ENCODE data around the gene ZFYVE21. TPM values are rescaled to one million over a fixed set of nuclear protein-coding genes. Genes with fewer than 3 reads are reported as not detected.
A peak's percentile ranks its signal among the peaks of the same experiment; 100 is the strongest.

Gene ZFYVE21
- polyA plus RNA-seq, 1 donor = 60.5 TPM

- whole genome bisulfite sequencing (ENCODE audit: insufficient coverage, low lambda C conversion rate) = 95% methylated on average over 4 of the region's 13 CpGs
- no peak for DNase-seq
- peaks cover 78% of the 10 kb centered on the region for H3K36me3 ChIP-seq (ENCODE audit: control insufficient read depth, insufficient read depth, low read length)
- no peak overlapping the region for H3K27ac ChIP-seq (ENCODE audit: low read length)
- no peaks in the 10 kb centered on the region for H3K9me3 ChIP-seq (ENCODE audit: control insufficient read depth, low read depth, low read length)
- H3K4me1 ChIP-seq (ENCODE audit: control insufficient read depth, insufficient read depth, low read length) = peaks cover 12% of the 10 kb centered on the region
- H3K4me3 ChIP-seq (ENCODE audit: low read length) = no peak overlapping the region
- no peaks in the 10 kb centered on the region for H3K27me3 ChIP-seq (ENCODE audit: control insufficient read depth, insufficient read depth, low read length)
These were observed 10.9 kb upstream of the ZFYVE21 start for GRCh38 chr14:103704708-103705107.

- DNase-seq = no peak
- H3K4me3 ChIP-seq (ENCODE audit: low read length) = no peak overlapping the region
- H3K27me3 ChIP-seq (ENCODE audit: control insufficient read depth, insufficient read depth, low read length) = no peaks in the 10 kb centered on the region
- no peak overlapping the region for H3K27ac ChIP-seq (ENCODE audit: low read length)
- peaks cover 11% of the 10 kb centered on the region for H3K4me1 ChIP-seq (ENCODE audit: control insufficient read depth, insufficient read depth, low read length)
- peaks cover 79% of the 10 kb centered on the region for H3K36me3 ChIP-seq (ENCODE audit: control insufficient read depth, insufficient read depth, low read length)
- no peaks in the 10 kb centered on the region for H3K9me3 ChIP-seq (ENCODE audit: control insufficient read depth, low read depth, low read length)
- WGBS (ENCODE audit: insufficient coverage, low lambda C conversion rate) = no CpG with 5 or more reads among the region's 15 CpGs
These were observed 10.5 kb upstream of the ZFYVE21 start for GRCh38 chr14:103705118-103705503.

- H3K36me3 ChIP-seq (ENCODE audit: control insufficient read depth, insufficient read depth, low read length) = peaks cover 75% of the 10 kb centered on the region
- H3K27ac ChIP-seq (ENCODE audit: low read length) = no peak overlapping the region
- no CpG with 5 or more reads among the region's 28 CpGs for WGBS (ENCODE audit: insufficient coverage, low lambda C conversion rate)
- no peak for DNase-seq
- H3K4me1 ChIP-seq (ENCODE audit: control insufficient read depth, insufficient read depth, low read length) = peaks cover 7% of the 10 kb centered on the region
- no peaks in the 10 kb centered on the region for H3K9me3 ChIP-seq (ENCODE audit: control insufficient read depth, low read depth, low read length)
- H3K4me3 ChIP-seq (ENCODE audit: low read length) = no peak overlapping the region
- H3K27me3 ChIP-seq (ENCODE audit: control insufficient read depth, insufficient read depth, low read length) = no peaks in the 10 kb centered on the region
These were observed 9.9 kb upstream of the ZFYVE21 start for GRCh38 chr14:103705504-103706284.

GRCh38 chr14:103706551-103707328 is 8.9 kb upstream of the ZFYVE21 start:
- no peak for DNase-seq
- peaks cover 6% of the 10 kb centered on the region for H3K4me1 ChIP-seq (ENCODE audit: control insufficient read depth, insufficient read depth, low read length)
- H3K9me3 ChIP-seq (ENCODE audit: control insufficient read depth, low read depth, low read length) = no peaks in the 10 kb centered on the region
- no peak overlapping the region for H3K4me3 ChIP-seq (ENCODE audit: low read length)
- WGBS (ENCODE audit: insufficient coverage, low lambda C conversion rate) = no CpG with 5 or more reads among the region's 41 CpGs
- no peak overlapping the region for H3K27ac ChIP-seq (ENCODE audit: low read length)
- H3K36me3 ChIP-seq (ENCODE audit: control insufficient read depth, insufficient read depth, low read length) = peaks cover 68% of the 10 kb centered on the region
- no peaks in the 10 kb centered on the region for H3K27me3 ChIP-seq (ENCODE audit: control insufficient read depth, insufficient read depth, low read length)

GRCh38 chr14:103707329-103708263 is 8.0 kb upstream of the ZFYVE21 start:
- no CpG with 5 or more reads among the region's 29 CpGs for WGBS (ENCODE audit: insufficient coverage, low lambda C conversion rate)
- DNase-seq = no peak

GRCh38 chr14:103708750-103709187 is 6.8 kb upstream of the ZFYVE21 start:
- H3K27ac ChIP-seq (ENCODE audit: low read length) = no peak overlapping the region
- peaks cover 10% of the 10 kb centered on the region for H3K4me1 ChIP-seq (ENCODE audit: control insufficient read depth, insufficient read depth, low read length)
- WGBS (ENCODE audit: insufficient coverage, low lambda C conversion rate) = no CpG with 5 or more reads among the region's 18 CpGs
- H3K4me3 ChIP-seq (ENCODE audit: low read length) = no peak overlapping the region
- H3K36me3 ChIP-seq (ENCODE audit: control insufficient read depth, insufficient read depth, low read length) = peaks cover 48% of the 10 kb centered on the region
- no peak for DNase-seq
- no peaks in the 10 kb centered on the region for H3K9me3 ChIP-seq (ENCODE audit: control insufficient read depth, low read depth, low read length)
- no peaks in the 10 kb centered on the region for H3K27me3 ChIP-seq (ENCODE audit: control insufficient read depth, insufficient read depth, low read length)

More at GRCh38 chr14:103707329-103708263, 8.0 kb upstream of the ZFYVE21 start:
- Histone ChIP-seq H3K4me1 (ENCODE audit: control insufficient read depth, insufficient read depth, low read length) (peaks cover 6% of the 10 kb centered on the region), H3K27me3 (ENCODE audit: control insufficient read depth, insufficient read depth, low read length) (no peaks in the 10 kb centered on the region), H3K27ac (ENCODE audit: low read length) (no peak overlapping the region), H3K9me3 (ENCODE audit: control insufficient read depth, low read depth, low read length) (no peaks in the 10 kb centered on the region), H3K36me3 (ENCODE audit: control insufficient read depth, insufficient read depth, low read length) (peaks cover 60% of the 10 kb centered on the region), H3K4me3 (ENCODE audit: low read length) (no peak overlapping the region)

GRCh38 chr14:103709814-103710213 is 5.8 kb upstream of the ZFYVE21 start:
- Histone ChIP-seq H3K27me3 (ENCODE audit: control insufficient read depth, insufficient read depth, low read length) (no peaks in the 10 kb centered on the region), H3K27ac (ENCODE audit: low read length) (no peak overlapping the region), H3K4me1 (ENCODE audit: control insufficient read depth, insufficient read depth, low read length) (peaks cover 18% of the 10 kb centered on the region), H3K4me3 (ENCODE audit: low read length) (no peak overlapping the region), H3K36me3 (ENCODE audit: control insufficient read depth, insufficient read depth, low read length) (peaks cover 40% of the 10 kb centered on the region), H3K9me3 (ENCODE audit: control insufficient read depth, low read depth, low read length) (no peaks in the 10 kb centered on the region)
- no peak for DNase-seq
- WGBS (ENCODE audit: insufficient coverage, low lambda C conversion rate) = no CpG with 5 or more reads among the region's 15 CpGs

GRCh38 chr14:103710771-103711377 is 4.7 kb upstream of the ZFYVE21 start:
- H3K9me3 ChIP-seq (ENCODE audit: control insufficient read depth, low read depth, low read length) = no peaks in the 10 kb centered on the region
- no peak overlapping the region for H3K4me3 ChIP-seq (ENCODE audit: low read length)
- H3K4me1 ChIP-seq (ENCODE audit: control insufficient read depth, insufficient read depth, low read length) = peaks cover 18% of the 10 kb centered on the region
- peak in 1 of 2 donors; percentile 46 for DNase-seq
- WGBS (ENCODE audit: insufficient coverage, low lambda C conversion rate) = no CpG with 5 or more reads among the region's 9 CpGs
- peaks cover 31% of the 10 kb centered on the region for H3K36me3 ChIP-seq (ENCODE audit: control insufficient read depth, insufficient read depth, low read length)
- no peaks in the 10 kb centered on the region for H3K27me3 ChIP-seq (ENCODE audit: control insufficient read depth, insufficient read depth, low read length)
- H3K27ac ChIP-seq (ENCODE audit: low read length) = no peak overlapping the region

GRCh38 chr14:103711516-103712431 is 3.8 kb upstream of the ZFYVE21 start:
- Histone ChIP-seq H3K27me3 (ENCODE audit: control insufficient read depth, insufficient read depth, low read length) (no peaks in the 10 kb centered on the region), H3K27ac (ENCODE audit: low read length) (no peak overlapping the region), H3K36me3 (ENCODE audit: control insufficient read depth, insufficient read depth, low read length) (peaks cover 24% of the 10 kb centered on the region), H3K4me1 (ENCODE audit: control insufficient read depth, insufficient read depth, low read length) (peaks cover 22% of the 10 kb centered on the region), H3K9me3 (ENCODE audit: control insufficient read depth, low read depth, low read length) (no peaks in the 10 kb centered on the region), H3K4me3 (ENCODE audit: low read length) (no peak overlapping the region)
- WGBS (ENCODE audit: insufficient coverage, low lambda C conversion rate) = no CpG with 5 or more reads among the region's 27 CpGs
- DNase-seq = no peak
